HTERT RPE-1 (cell line): ENCODE data around the gene STX12.
"Not testable (repeated sequence)": the region's sequence is repeated elsewhere in the genome, so short reads cannot be mapped to it uniquely, and the experiment has no call there.

Source experiments
- in situ Hi-C: fragments of 300-500 bp; cut with MboI; formaldehyde crosslinking; loops from 4 replicates; pipeline ENCODE4 v1.14.3; 2020; ENCODE audit warnings: low sequenced_read_pairs

The STX12 gene

GRCh38 chr1:27829339-27829960 is 56.4 kb downstream of the STX12 start:
- in situ Hi-C loops: not testable (repeated sequence)

- in situ Hi-C loops: no loop called here
Observed at GRCh38 chr1:27830621-27831440, 57.8 kb downstream of the STX12 start, which contains the start of gene PPP1R8. PPP1R8 (plus strand) TSS chr1:27830782; CDS start chr1:27830836, 54 bp downstream.

DNA sequence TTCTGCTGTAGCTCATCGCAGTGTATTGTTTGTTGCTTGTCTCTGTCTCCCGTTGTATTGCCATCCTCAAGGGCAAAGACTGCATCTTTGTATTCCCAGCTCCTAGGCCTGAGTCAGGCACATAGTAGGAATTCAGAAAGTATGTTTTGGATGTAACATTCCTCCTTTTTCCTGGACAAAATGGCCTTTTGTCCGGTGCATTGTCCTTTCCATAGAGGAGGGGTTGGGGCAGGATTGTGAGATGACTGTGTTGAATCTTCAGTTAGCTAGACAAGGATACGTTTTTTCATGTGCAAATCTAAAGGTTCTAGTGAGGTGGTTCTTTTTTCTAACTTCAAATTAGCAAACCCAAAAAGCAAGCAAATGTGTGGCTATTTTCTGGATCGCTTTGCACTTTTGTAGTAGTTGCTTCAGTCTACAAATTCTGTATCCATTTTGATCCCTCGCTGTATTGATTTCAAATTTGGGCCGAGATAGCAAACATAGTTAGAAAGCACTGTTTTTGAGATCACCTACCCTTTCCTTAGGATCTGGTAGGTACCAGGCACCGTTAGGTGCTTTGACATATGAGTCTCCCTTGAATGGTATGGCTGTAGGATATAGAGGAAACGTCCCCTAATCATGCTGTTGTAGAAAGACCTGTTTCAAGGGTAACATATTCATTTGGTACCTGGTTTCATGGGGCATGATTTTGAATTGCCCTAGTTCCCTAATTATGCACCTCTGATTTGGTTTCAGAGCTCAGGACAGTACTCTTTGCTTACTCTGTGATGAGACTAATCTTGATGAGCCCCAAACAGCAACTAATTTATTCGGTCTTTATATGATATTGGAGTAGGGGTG is 58.8 kb downstream of the STX12 start:
- in situ Hi-C loops: no loop called here

- in situ Hi-C loops: no loop called here
Observed at GRCh38 chr1:27832762-27833161, 59.7 kb downstream of the STX12 start.

DNA sequence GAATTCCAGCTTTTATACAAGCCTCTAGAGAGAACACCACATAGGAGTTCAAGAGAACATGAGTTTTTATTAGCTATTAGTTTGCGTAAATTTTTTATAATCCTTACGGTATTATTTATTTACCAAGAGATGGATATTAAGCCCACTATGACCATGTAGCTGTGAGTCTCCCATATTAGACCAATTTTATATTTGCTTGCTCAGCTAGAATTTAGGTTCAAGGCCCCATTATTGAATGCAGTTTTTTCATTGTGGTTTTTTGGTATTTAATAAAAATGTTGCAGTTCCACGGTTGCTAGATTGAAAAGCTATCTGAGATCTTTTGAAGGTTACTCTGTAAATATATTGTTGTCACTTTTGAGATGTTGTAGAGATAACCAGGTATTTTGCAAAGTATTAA is 60.5 kb downstream of the STX12 start:
- in situ Hi-C loops: no loop called here

DNA sequence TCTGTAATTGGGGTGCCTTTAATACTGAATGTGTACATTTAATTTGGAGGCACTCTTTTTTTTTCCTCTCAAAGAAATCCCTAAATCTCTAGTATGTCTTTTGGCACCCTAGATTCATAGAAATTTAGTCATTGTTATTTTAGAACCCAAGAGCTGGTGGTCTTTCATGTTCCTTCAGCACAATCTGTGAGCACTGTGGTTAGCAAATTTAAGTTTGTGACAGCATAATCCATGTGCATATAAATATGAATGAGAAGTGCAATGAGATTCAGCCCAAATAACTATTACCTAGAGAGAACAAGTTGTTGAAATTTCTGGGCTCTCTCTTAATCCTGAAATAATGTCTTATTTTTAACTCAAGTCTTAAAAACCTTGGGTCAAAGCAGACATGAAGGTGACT is 62.0 kb downstream of the STX12 start:
- in situ Hi-C loops: no loop called here

DNA sequence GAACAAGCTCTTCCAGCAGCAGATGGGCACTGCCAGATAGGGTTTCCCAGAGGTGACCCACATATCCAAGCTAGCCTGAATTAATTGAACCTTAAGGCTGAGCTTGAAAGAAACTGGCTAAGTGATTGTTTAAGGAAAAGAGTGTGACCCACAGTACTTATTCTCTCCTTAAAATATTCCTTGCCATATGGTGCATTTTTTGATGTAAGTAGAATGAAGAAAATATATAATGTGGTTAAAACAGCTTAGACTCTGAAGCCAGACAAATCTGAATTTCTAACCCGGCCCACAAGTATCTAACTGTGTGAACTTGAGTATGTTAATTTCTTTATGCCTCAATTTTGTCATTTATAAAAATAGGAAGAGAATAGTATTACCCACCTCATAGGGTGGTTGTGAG is 62.5 kb downstream of the STX12 start:
- in situ Hi-C loops: no loop called here

DNA sequence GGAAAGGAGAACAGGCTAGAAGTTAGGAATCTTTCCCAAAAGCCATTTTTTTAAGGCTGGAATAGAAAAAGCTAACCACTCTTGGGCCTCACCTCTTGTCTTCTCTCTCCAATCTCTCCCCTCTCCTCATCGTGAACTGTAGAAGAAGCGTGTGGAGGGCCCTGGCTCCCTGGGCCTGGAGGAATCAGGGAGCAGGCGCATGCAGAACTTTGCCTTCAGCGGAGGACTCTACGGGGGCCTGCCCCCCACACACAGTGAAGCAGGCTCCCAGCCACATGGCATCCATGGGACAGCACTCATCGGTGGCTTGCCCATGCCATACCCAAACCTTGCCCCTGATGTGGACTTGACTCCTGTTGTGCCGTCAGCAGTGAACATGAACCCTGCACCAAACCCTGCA is 76.9 kb downstream of the STX12 start:
- in situ Hi-C loops: no loop called here

DNA sequence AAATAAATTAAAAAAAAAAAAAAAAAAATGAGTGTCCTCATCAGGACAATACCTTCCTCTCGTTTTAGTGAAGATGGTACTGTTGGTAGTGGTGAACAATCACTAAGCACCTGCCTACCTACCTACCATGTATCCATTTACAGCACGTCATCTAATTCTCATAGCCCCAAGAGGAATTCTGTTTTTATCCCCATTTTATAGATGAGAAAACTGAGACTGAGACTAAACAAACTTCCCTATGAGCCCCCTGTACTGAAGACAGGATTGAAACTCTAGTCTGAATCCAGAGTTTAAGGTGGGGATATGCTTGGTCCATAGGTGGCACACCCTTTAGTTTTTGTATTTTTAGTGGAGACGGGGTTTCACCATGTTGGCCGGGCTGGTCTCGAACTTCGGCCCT is 82.1 kb downstream of the STX12 start:
- in situ Hi-C loops: no loop called here

DNA sequence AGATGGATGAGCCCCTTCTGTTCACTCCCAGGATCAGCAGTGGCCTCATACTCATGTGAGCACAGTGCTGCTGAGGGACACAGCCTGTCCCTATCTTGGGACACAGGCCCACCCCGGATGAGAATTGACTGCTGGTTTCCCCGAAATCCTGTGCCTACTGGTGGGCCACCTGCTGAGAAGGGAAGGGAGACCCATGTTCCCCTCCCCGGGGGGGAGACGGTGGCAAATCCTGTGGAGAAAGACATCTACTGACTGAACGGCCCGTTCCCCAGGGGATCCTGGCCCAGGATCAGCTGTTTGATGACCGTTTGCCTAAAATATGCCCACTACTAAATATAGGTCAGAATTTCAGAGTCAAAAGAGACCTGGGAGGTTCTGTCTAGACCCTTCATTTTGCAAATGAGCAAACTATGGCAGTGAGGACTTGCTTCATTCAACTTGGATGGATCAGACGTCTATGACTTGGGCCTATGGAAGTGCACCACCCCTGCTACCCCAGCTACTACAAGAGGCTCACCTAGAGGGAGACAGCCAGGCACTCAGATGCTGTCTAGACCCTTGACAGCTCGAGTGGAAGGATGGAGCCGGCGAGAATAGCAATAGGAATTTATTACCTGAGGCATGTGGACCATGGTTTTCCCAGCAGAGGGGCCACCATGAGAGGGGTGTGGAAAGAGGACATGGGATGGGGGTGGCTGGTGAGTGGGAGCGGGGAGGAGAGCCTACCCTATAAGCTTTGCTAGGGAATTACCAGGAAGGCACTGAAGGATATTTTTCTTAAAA is 83.7 kb downstream of the STX12 start:
- in situ Hi-C loops: no loop called here

DNA sequence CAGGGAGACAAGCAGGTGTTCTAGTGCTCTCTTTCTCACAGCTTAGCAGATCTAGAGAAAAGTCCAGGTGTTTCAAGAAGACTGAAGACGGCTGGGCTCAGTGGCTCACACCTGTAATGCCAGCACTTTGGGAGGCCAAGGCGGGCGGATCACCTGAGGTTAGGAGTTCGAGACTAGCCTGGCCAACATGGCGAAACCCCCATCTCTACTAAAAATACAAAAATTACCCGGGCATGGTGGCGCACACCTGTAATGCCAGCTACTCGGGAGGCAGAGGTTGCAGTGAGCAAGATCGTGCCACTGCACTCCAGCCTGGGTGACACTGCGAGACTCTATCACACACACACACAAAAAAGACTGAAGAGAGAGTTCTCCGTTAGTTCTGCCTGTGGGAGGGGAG is 84.5 kb downstream of the STX12 start:
- in situ Hi-C loops: not testable (repeated sequence)

DNA sequence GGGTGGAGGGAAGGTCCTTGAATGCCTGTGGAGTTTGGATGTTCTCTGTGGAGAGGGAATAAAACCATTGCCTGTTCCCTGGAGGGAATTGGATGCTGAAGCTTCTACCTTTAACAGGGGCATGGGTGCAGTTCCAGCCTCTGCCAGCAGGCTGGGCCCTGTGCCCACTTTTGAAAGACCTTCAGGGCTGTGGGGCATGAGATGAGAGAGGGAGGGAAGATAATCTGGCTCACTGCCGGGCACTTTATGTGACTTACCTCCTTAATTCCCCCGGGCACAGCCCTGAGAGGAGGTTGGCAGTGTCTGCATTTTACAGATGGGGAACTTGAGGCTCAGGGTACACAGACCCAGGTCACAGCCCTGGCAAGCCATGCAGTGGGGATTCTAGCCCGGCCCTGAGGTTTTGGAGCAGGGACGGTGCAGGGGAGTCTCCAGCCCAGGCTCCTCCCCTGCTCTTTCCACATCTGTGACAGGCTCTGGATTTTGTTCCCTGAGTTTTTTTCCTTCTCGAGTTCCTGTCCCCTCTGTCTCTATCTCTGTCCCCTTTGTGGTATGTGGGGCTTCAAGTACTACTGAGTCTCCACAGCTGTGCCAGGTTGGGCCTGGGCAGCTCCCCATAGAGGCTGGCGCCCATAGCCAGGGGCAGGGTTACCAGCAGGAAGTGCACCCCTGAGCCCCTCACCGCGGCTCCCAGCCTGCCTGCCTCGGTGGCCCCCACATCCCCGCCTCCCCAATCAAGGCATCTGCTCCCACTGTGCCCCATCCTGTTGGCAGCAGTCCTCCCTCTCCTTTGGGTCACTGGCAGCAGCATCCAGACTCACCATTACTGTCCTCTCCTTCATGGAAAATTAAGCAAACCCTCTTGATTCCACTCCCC is 85.3 kb downstream of the STX12 start:
- in situ Hi-C loops: no loop called here

GRCh38 chr1:27858949-27859576 is 86.0 kb downstream of the STX12 start:
- in situ Hi-C loops: no loop called here

DNA sequence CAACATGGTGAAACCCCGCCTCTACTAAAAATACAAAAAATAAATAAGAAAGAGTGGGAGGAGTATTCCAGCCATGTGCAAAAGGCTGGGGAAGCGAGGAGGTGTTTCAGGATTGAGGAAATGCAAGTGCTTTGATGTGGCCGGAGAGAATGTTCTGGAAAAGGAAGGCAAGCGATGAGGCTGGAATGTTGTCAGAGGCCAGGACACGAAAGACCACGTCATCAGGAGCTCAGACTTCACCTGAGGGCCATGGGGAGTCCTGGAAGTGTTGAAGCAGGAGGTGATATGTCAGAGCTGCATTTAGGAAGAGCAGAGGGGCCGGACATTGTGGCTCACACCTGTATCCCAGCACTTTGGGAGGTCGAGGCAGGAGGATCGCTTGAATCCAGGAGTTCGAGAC is 88.4 kb downstream of the STX12 start:
- in situ Hi-C loops: no loop called here

DNA sequence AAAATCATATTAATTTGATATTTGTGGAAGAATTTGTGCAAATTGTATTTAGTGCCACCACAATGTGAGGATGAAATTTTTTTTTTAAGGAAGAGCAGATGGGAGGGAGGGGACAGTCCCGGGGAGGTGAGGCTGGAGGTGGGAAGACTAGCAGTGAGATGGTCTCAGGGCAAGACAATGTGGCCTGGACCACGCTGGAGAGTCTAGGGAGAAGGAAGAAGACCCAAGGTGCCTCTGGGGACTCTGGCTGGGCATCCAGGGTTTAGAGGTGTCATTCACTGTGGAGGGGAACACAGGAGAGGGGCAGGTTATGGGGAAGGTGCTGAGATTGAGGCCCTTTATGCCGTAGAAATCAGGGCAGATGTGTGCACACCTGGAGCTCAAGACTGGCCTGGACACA is 89.0 kb downstream of the STX12 start:
- in situ Hi-C loops: no loop called here

GRCh38 chr1:27862671-27863537 is 89.9 kb downstream of the STX12 start:
- in situ Hi-C loops: no loop called here

DNA sequence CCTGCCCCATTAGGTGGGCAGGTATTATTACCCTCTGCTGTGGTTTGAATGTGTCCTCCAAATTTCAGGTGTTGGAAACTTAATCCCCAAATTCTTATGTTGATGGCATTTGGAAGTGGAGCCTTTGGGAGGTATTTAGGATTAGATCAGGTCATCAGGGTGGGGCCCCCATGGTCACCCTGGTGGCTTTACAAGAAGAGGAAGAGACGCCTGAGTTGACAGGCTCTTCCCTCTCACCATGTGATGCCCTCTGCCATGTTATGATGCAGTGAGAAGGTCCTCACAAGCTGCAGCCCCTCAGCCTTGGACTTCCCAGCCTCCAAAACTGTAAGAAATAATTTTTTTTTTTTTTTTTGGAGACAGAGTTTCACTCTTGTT is 90.5 kb downstream of the STX12 start:
- in situ Hi-C loops: no loop called here

GRCh38 chr1:27864264-27864895 is 91.4 kb downstream of the STX12 start:
- in situ Hi-C loops: no loop called here
